ENCODE measurements around the gene HOXA9.

The HOXA9 gene

DNA sequence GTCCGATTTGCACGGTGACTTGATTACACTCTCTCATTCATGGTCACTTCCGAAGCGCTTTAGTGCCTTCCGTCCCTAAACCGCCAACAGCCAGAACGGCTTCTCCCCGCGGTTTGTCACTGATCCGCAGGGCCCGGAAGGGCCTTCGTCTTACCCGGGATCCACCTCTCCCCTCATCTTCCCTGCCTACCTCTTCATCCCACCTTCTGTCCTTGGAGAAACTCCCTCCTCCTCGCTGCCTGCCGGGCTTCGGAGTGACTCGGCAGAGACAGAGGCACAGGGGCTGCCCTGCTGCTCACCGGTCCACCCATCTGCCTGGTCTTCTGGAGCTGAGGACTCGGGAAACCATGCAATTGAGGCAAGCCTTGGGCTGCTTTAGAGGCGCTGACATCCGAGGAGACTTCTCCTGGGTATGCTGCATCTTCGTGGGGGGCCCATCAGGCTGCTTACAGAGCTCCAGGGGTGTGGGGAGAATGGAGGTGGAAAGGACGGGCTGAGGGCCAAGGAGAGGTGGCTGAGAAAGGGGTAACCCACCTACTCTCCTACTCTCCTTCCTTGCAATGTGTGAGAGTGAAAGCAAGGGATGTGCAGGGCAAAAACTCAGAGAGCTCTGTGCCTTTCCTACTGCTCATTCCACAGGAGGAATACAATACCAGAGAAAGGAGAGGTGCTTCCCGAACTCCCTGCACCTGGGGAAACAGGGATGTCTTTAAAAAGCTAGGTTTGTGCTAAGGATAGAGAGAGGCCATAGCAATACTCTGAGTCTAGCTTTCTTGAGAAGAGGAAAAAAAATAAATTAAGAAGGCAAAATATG lies 20.7 kb upstream of the HOXA9 start (continued):
- TF ChIP-seq YY1 (tag by site-specific recombination; IDR thresholded peaks at IDR 0.05) = no peak
- TF ChIP-seq ZNF48 (tag by site-specific recombination; IDR thresholded peaks at IDR 0.05) = no peak
- no peak for TF ChIP-seq ZNF585B (tag by site-specific recombination; IDR thresholded peaks at IDR 0.05)
- no peak for TF ChIP-seq ZNF626 (tag by site-specific recombination; IDR thresholded peaks at IDR 0.05)
- no peak for TF ChIP-seq ZNF133 (tag by site-specific recombination; IDR thresholded peaks at IDR 0.05)
- TF ChIP-seq ZNF645 (tag by site-specific recombination; IDR thresholded peaks at IDR 0.05) = no peak
- peak; percentile 77 for TF ChIP-seq ZNF341 (tag by site-specific recombination; IDR thresholded peaks at IDR 0.05; ENCODE audit: low read depth)
- TF ChIP-seq EGR2 (tag by site-specific recombination; IDR thresholded peaks at IDR 0.05; ENCODE audit: low read depth) = no peak
- TF ChIP-seq ZNF157 (tag by site-specific recombination; IDR thresholded peaks at IDR 0.05) = no peak
- TF ChIP-seq KLF1 (tag by site-specific recombination; IDR thresholded peaks at IDR 0.05) = no peak
- TF ChIP-seq ZNF350 (tag by site-specific recombination; IDR thresholded peaks at IDR 0.05) = no peak
- no peak for TF ChIP-seq ZNF658 (tag by site-specific recombination; IDR thresholded peaks at IDR 0.05)
- TF ChIP-seq ZNF449 (tag by site-specific recombination; IDR thresholded peaks at IDR 0.05) = no peak
- no peak for TF ChIP-seq ZNF24 (tag by site-specific recombination; IDR thresholded peaks at IDR 0.05)
- TF ChIP-seq ZNF791 (tag by site-specific recombination; IDR thresholded peaks at IDR 0.05) = no peak
- TF ChIP-seq ZNF37A (tag by site-specific recombination; IDR thresholded peaks at IDR 0.05) = no peak
- no peak for TF ChIP-seq ZNF239 (tag by site-specific recombination; IDR thresholded peaks at IDR 0.05)
- TF ChIP-seq ZNF837 (tag by site-specific recombination; IDR thresholded peaks at IDR 0.05) = 0 out of 2 replicates have a peak, but pooled peaks have one; percentile 55
- no peak for TF ChIP-seq ZNF701 (tag by site-specific recombination; IDR thresholded peaks at IDR 0.05)
- TF ChIP-seq ZNF518A (tag by site-specific recombination; conservative IDR thresholded peaks at IDR 0.05; ENCODE audit: low read depth) = no peak
- TF ChIP-seq ZNF266 (tag by site-specific recombination; IDR thresholded peaks at IDR 0.05; ENCODE audit: low read depth) = no peak
- TF ChIP-seq ZNF600 (tag by site-specific recombination; IDR thresholded peaks at IDR 0.05) = 0 out of 2 replicates have a peak, but pooled peaks have one; percentile 37
- TF ChIP-seq ZNF704 (tag by site-specific recombination; IDR thresholded peaks at IDR 0.05) = no peak
- no peak for TF ChIP-seq ZNF426 (tag by site-specific recombination; IDR thresholded peaks at IDR 0.05)
- no peak for TF ChIP-seq ZNF596 (tag by site-specific recombination; IDR thresholded peaks at IDR 0.05)
- TF ChIP-seq ZNF558 (tag by site-specific recombination; IDR thresholded peaks at IDR 0.05) = no peak
- no peak for TF ChIP-seq ZSCAN18 (tag by site-specific recombination; IDR thresholded peaks at IDR 0.05)
- TF ChIP-seq PRDM1 (tag by site-specific recombination; IDR thresholded peaks at IDR 0.05) = peak; percentile 86
